ENCODE data around the gene DOLPP1.

DNA sequence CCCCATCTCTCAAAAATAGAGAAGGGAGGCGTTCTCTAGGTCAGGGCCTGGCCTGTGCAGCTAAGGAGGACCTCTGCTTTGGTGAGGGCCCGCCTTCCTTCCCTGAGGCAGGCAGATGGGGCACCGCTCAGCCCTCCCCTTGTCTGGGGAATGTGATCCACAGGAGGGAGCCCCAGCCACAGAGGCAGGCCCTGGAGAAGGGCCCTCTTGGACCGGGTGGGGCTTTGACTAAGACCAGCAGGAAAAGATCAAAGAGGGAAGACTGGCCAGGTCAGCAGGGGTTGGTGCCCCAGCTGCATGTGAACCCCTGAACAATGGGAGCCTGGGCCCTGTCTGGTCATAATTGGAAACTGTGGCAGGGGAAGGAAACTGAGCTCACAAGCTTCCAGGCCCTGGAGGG, 52.2 kb downstream of the DOLPP1 start:
- TF ChIP-seq, protein P1, sequence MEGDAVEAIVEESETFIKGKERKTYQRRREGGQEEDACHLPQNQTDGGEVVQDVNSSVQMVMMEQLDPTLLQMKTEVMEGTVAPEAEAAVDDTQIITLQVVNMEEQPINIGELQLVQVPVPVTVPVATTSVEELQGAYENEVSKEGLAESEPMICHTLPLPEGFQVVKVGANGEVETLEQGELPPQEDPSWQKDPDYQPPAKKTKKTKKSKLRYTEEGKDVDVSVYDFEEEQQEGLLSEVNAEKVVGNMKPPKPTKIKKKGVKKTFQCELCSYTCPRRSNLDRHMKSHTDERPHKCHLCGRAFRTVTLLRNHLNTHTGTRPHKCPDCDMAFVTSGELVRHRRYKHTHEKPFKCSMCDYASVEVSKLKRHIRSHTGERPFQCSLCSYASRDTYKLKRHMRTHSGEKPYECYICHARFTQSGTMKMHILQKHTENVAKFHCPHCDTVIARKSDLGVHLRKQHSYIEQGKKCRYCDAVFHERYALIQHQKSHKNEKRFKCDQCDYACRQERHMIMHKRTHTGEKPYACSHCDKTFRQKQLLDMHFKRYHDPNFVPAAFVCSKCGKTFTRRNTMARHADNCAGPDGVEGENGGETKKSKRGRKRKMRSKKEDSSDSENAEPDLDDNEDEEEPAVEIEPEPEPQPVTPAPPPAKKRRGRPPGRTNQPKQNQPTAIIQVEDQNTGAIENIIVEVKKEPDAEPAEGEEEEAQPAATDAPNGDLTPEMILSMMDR (IDR thresholded peaks at IDR 0.05) = no peak
- TF ChIP-seq POLR2A (IDR thresholded peaks at IDR 0.05) = no peak
